GM18508 (cell line): ENCODE data around the gene NBAS.
A peak's percentile ranks its signal among the peaks of the same experiment; 100 is the strongest.

ENCODE experiments used
- ATAC-seq: cut with Tn5 transposase; IDR thresholded peaks from one replicate; pipeline ENCODE4 v1.9.1; 2021; ENCODE audit warnings: moderate number of reproducible peaks; ENCODE audit not compliant: insufficient read depth, unreplicated experiment

Gene NBAS

DNA sequence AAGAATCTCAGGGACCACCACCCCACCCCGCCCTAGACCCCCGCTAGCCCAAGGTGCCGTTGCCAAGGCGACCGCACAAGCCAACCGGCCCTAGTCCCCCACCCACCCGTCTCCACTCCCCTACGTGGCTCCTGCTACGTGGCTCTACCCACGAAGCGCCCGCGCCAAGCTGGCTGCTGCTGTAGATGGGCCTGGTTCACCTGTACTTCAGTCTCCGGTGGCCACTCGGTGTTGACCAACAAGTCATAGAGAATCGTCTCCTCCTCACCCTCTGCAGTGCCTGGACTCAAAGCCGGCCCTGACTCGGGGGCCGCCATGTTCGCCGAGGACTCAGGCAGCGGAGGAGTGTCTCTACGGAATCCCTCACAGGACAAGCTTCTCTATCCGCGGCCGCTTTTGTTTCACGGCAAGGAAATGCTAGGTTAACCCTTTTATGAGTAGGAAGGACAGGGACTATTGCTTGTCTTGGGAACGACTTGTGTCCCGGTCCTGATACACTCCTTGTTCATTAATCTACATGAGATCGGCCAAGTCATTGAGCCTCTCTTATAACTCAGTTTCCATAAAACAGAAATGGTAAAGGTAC lies at the start of gene NBAS:
Gene NBAS, minus strand, starts transcription at position 347 of the 586 bp plus-strand sequence. Its CDS starts 30 bp downstream, at position 317.
- peak; percentile 62 for ATAC-seq

GRCh38 chr2:15610430-15610952 lies 49.4 kb upstream of the NBAS start:
- ATAC-seq, result no peak

- ATAC-seq, result no peak
Measured at GRCh38 chr2:15609341-15610042, 48.4 kb upstream of the NBAS start.

DNA sequence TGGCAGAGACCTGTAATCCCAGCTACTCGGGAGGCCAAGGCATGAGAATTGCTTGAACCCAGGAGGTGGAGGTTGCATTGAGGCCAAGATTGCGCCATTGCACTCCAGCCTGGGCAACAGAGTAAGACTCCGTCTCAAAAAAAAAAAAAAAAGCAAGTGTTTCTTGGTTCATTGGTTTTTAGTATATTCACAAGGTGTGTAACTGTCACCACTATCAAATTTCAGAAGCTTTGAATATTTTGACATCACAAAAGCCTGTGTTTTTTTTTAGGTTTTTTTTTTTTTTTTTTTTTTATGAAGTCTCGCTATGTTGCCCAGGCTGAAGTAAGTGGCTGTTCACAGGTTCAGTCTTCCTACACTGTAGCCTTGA lies 47.2 kb upstream of the NBAS start:
- no peak for ATAC-seq

GRCh38 chr2:15607709-15608391 lies 46.7 kb upstream of the NBAS start:
- no peak for ATAC-seq

DNA sequence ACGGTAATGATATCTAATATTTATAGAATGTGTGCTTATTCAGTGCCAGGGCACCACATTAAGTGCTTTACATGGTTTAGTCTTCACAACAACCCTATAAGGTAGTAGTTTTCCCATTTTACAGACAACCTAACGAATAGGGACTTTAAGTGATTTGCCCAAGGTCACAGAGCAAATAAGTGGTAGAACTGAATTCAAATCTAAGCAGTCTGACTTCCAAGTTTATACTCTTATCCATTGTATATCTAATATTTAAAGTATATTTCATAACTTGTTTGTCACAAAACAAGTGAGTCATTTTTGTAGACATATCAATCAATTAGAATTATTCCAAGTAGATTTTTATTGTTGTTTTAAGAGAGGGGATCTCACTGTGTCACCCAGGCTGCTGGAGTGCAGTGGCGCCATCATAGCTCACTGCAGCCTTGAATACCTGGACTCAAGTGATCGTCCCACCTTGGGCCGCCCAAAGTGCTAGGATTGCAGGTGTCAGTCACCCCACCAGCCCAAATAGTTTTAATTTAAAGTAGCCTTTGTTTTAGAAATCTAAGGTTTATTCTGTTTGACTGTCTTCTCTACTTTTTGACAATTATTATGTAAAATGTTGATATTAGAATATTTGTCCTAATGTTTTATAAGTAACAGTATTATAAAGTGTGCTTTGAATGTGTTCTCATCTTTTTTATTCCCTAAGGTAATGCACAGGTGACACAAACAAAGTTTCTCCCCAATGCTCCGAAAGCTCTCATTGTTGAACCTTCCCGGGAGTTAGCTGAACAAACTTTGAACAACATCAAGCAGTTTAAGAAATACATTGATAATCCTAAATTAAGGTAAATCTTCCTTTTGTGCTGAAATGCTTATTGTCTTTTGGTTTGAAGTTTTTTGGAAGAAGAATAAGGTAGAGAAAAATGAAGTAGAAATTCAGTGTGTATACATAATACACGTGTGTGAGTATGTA lies 45.6 kb upstream of the NBAS start:
- no peak for ATAC-seq

GRCh38 chr2:15605721-15606120 lies 44.6 kb upstream of the NBAS start:
- no peak for ATAC-seq

DNA sequence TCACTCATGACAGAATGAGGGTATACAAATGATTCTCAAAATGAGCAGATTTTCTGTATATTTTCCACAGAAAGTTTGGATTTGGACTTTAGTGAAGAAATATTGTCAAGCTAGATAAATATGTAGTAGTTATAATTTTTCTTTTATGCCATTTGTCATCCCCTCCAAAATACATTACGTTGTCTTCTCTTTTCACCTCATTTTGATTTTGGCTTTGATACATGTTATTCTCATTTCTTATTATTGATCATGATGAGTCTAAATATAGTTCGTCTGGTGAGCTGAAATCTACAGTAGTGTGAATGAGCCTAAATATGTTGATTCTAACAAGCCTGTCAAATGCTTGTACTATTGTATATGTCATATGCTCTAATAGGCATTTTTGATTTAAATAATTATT lies 42.8 kb upstream of the NBAS start:
- no peak for ATAC-seq

DNA sequence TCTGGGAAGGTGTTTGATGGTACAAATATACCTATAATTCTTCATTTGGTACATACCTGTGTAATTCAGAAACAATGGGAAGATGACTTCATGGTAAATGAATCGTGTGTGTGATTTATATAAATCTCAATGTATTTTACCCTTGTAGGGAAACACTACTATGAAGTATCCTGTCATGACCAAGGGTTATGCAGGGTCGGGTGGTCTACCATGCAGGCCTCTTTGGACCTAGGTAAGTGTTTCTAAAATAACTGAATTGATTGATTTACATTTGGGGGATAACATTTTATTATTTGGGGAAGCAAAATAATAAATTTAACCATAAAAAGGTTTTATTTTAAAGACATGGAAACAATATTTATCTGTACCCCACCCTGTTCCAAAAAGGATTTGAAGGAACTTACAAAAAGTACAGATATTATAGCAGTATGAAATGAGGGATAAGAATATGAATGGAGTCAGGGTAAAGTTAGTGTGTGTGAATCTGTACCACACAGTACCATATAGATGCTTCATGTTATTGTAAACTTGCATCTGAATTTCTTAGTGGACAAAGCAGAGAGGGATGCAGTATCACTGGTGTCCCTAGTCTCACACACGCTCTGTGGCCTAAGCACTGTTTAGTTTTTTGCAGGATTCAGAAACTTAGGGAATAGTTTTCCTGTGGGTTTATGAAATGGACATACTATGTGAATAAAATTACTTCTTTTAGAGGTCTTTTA lies 42.1 kb upstream of the NBAS start:
- no peak for ATAC-seq

DNA sequence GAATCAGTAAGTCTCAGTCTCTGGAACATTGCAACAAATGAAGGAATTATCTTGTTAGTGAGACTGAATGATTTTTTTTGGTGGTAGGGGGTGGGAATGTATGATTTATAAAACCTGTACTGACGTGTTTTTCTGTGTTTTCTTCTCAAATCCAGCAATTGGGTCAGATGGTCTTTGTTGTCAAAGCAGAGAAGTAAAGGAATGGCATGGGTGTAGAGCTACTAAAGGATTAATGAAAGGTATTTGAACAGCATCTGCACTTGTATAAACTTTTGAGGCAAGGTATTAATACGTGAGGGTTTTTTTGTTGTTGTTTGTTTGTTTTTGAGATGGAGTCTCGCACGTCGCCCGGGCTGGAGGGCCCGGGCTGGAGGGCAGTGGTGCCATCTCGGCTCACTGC lies 41.3 kb upstream of the NBAS start:
- no peak for ATAC-seq

GRCh38 chr2:15601681-15602080 lies 40.5 kb upstream of the NBAS start:
- no peak for ATAC-seq

GRCh38 chr2:15599994-15600393 lies 38.9 kb upstream of the NBAS start:
- no peak for ATAC-seq

DNA sequence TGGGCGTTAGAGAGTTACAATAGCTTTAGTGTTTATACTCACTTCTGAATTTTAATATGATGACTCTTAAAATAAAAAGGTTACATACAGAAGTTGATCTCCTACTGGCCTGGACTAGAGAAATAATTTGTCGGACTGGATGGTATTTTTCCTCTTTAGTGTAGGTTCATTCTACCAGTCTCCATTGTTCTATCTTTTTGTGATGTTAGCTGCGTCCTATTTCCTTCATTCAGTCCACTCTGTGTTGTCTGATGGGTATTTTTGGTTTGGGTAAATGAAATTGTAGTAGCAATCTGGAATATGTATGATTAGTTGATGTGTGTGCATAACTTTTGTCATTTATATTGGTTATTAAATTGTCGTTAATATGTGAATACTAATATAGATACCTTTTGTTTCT lies 35.8 kb upstream of the NBAS start:
- no peak for ATAC-seq

DNA sequence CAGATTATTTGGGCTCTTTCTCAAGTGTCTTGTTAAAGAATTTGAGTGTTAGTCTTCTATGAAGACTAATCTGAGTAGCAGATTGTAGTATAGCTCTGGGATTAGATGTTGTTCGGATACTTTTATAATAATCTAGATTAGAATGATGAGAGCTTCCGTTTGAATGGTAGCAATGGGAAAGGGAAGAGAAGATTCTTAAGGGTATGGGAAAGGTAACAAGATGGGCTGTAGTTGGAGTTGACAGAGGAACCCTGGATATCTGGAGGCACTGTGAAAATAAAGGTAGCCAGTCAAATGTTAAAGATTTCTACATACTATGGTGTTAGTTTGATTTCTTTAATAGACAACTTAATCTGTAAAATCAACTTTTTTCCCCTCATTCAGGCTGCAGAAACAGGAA lies 35.2 kb upstream of the NBAS start:
- no peak for ATAC-seq

- no peak for ATAC-seq
Measured at GRCh38 chr2:15595936-15596335, 34.8 kb upstream of the NBAS start.

GRCh38 chr2:15595342-15595905 lies 34.3 kb upstream of the NBAS start:
- ATAC-seq, result no peak

GRCh38 chr2:15594291-15595256 lies 33.4 kb upstream of the NBAS start:
- no peak for ATAC-seq

GRCh38 chr2:15593327-15593705 lies 32.2 kb upstream of the NBAS start:
- ATAC-seq, result no peak
